Measurements from ENCODE around the gene DCAF11. TPM values are rescaled to one million over a fixed set of nuclear protein-coding genes. Genes with fewer than 3 reads are reported as not detected.

Gene DCAF11
- total RNA-seq, 1 donor from 2014 or later: 63.3 TPM

- DNase-seq (ENCODE audit: low read depth): no peak
- H3K36me3 ChIP-seq (ENCODE audit: control insufficient read depth, insufficient read depth, low read length): peaks cover 8% of the 10 kb centered on the region
- H3K4me3 ChIP-seq (ENCODE audit: low read depth, low read length): no peak overlapping the region
- no peak for TF ChIP-seq CTCF (IDR thresholded peaks at IDR 0.05; ENCODE audit: insufficient read depth, low read length, poor library complexity, severe bottlenecking)
- H3K27me3 ChIP-seq (ENCODE audit: control insufficient read depth, insufficient read depth, low read length): no peaks in the 10 kb centered on the region
Observed at GRCh38 chr14:24150061-24150460, 35.5 kb downstream of the DCAF11 start.

GRCh38 chr14:24150567-24150966 is 36.0 kb downstream of the DCAF11 start:
- TF ChIP-seq CTCF (IDR thresholded peaks at IDR 0.05; ENCODE audit: insufficient read depth, low read length, poor library complexity, severe bottlenecking): no peak
- peaks cover 9% of the 10 kb centered on the region for H3K36me3 ChIP-seq (ENCODE audit: control insufficient read depth, insufficient read depth, low read length)
- no peaks in the 10 kb centered on the region for H3K27me3 ChIP-seq (ENCODE audit: control insufficient read depth, insufficient read depth, low read length)
- no peak overlapping the region for H3K4me3 ChIP-seq (ENCODE audit: low read depth, low read length)
- no peak for DNase-seq (ENCODE audit: low read depth)

GRCh38 chr14:24150993-24151392 is 36.4 kb downstream of the DCAF11 start:
- Histone ChIP-seq H3K27me3 (ENCODE audit: control insufficient read depth, insufficient read depth, low read length) (no peaks in the 10 kb centered on the region), H3K36me3 (ENCODE audit: control insufficient read depth, insufficient read depth, low read length) (peaks cover 10% of the 10 kb centered on the region), H3K4me3 (ENCODE audit: low read depth, low read length) (no peak overlapping the region)
- no peak for DNase-seq (ENCODE audit: low read depth)
- no peak for TF ChIP-seq CTCF (IDR thresholded peaks at IDR 0.05; ENCODE audit: insufficient read depth, low read length, poor library complexity, severe bottlenecking)

GRCh38 chr14:24151404-24152080 is 37.0 kb downstream of the DCAF11 start:
- no peak for DNase-seq (ENCODE audit: low read depth)
- Histone ChIP-seq H3K36me3 (ENCODE audit: control insufficient read depth, insufficient read depth, low read length) (peaks cover 11% of the 10 kb centered on the region), H3K4me3 (ENCODE audit: low read depth, low read length) (no peak overlapping the region), H3K27me3 (ENCODE audit: control insufficient read depth, insufficient read depth, low read length) (no peaks in the 10 kb centered on the region)
- no peak for TF ChIP-seq CTCF (IDR thresholded peaks at IDR 0.05; ENCODE audit: insufficient read depth, low read length, poor library complexity, severe bottlenecking)

DNA sequence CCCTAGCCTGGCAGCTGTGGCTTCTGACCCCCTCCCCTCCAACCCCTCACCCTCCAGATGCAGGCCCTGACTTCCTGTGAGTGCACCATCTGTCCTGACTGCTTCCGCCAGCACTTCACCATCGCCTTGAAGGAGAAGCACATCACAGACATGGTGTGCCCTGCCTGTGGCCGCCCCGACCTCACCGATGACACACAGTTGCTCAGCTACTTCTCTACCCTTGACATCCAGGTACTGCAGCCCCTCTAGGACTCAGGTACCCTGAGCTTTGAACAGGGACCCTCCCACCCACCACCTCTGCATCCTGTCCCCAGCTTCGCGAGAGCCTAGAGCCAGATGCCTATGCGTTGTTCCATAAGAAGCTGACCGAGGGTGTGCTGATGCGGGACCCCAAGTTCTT is 40.5 kb downstream of the DCAF11 start:
- TF ChIP-seq CTCF (IDR thresholded peaks at IDR 0.05; ENCODE audit: insufficient read depth, low read length, poor library complexity, severe bottlenecking): no peak
- Histone ChIP-seq H3K27me3 (ENCODE audit: control insufficient read depth, insufficient read depth, low read length) (no peaks in the 10 kb centered on the region), H3K4me3 (ENCODE audit: low read depth, low read length) (no peak overlapping the region), H3K36me3 (ENCODE audit: control insufficient read depth, insufficient read depth, low read length) (peaks cover 14% of the 10 kb centered on the region)
- DNase-seq (ENCODE audit: low read depth): no peak

DNA sequence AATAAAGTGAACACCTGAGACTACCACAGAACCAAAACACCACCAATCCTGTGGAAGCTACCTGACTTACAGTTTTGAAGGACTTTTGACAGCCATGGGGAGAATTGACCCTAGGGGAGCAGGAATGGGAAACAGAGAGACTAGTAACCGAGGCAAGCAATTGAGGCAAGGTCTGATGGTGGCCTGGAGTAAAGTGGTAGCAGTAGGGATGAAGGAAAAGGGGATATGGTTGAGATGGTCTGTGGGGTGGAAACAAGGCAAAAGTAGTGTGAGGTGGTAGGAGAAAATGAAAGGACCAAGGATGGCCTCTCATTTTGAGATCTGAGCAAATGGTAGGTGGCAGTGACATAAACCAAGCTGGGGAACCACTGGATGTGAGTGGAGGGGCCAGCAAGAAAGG is 42.3 kb downstream of the DCAF11 start:
- TF ChIP-seq CTCF (IDR thresholded peaks at IDR 0.05; ENCODE audit: insufficient read depth, low read length, poor library complexity, severe bottlenecking): no peak
- DNase-seq (ENCODE audit: low read depth): no peak
- H3K4me3 ChIP-seq (ENCODE audit: low read depth, low read length): no peak overlapping the region
- H3K36me3 ChIP-seq (ENCODE audit: control insufficient read depth, insufficient read depth, low read length): peaks cover 10% of the 10 kb centered on the region
- no peaks in the 10 kb centered on the region for H3K27me3 ChIP-seq (ENCODE audit: control insufficient read depth, insufficient read depth, low read length)

All from kidney epithelial cell (primary cell).